Loucy (cell line): ENCODE data around the gene HOXB8.

Experiments
- H2AFZ ChIP-seq: fragments of 200-600 bp; sonication (generic); 2 replicates; pipeline ENCODE4 v1.6.0; 2016; ENCODE audit warnings: antibody characterized with exemption, mild to moderate bottlenecking, low read length, moderate library complexity
- H3F3A ChIP-seq: fragments of 200-600 bp; 2 replicates; pipeline ENCODE4 v1.6.0; 2016; ENCODE audit warnings: antibody characterized with exemption, low read depth, mild to moderate bottlenecking
- H3K27me3 ChIP-seq: fragments of 200-600 bp; sonication (generic); 2 replicates; pipeline ENCODE4 v1.6.1; 2014; ENCODE audit warnings: low read length, mild to moderate bottlenecking; ENCODE audit not compliant: insufficient read depth, poor library complexity, severe bottlenecking
- H3K36me3 ChIP-seq: fragments of 200-600 bp; sonication (generic); 2 replicates; pipeline ENCODE4 v1.6.1; 2016; ENCODE audit warnings: low read length; ENCODE audit not compliant: insufficient read depth
- H3K4me1 ChIP-seq: fragments of 200-600 bp; sonication (generic); 2 replicates; pipeline ENCODE4 v1.5.1; 2014; ENCODE audit warnings: low read length, mild to moderate bottlenecking; ENCODE audit not compliant: insufficient read depth, poor library complexity, severe bottlenecking
- H3K4me2 ChIP-seq: fragments of 200-600 bp; sonication (generic); 2 replicates; pipeline ENCODE4 v1.6.0; 2014; ENCODE audit warnings: antibody characterized with exemption, low read length, low read depth, mild to moderate bottlenecking; ENCODE audit not compliant: poor library complexity, severe bottlenecking
- H3K4me3 ChIP-seq: fragments of 200-600 bp; sonication (generic); 2 replicates; pipeline ENCODE4 v1.5.1; 2014; ENCODE audit warnings: low read length, mild to moderate bottlenecking, mixed read lengths; ENCODE audit not compliant: poor library complexity, severe bottlenecking
- H3K79me2 ChIP-seq: fragments of 200-600 bp; sonication (generic); 2 replicates; pipeline ENCODE4 v1.6.1; 2014; ENCODE audit warnings: low read length; ENCODE audit not compliant: insufficient read depth
- H3K9ac ChIP-seq: fragments of 200-600 bp; sonication (generic); 2 replicates; pipeline ENCODE4 v1.6.0; 2014; ENCODE audit warnings: mild to moderate bottlenecking, low read depth, low read length, moderate library complexity; ENCODE audit not compliant: poor library complexity, severe bottlenecking
- H3K9me2 ChIP-seq: fragments of 200-600 bp; sonication (generic); replicated peaks from 2 replicates; pipeline ENCODE4 v1.6.1; 2016; ENCODE audit warnings: low read depth, low read length, mixed read lengths
- H3K9me3 ChIP-seq: fragments of 200-600 bp; sonication (generic); 2 replicates; pipeline ENCODE4 v1.6.1; 2014; ENCODE audit warnings: mild to moderate bottlenecking, antibody characterized with exemption, low read length, low read depth; ENCODE audit not compliant: insufficient read depth
- H4K20me1 ChIP-seq: fragments of 200-600 bp; sonication (generic); 2 replicates; pipeline ENCODE4 v1.6.0; 2014; ENCODE audit warnings: antibody characterized with exemption, low read length, mild to moderate bottlenecking; ENCODE audit not compliant: insufficient read depth, poor library complexity, severe bottlenecking
- EZH2phosphoT487 ChIP-seq: fragments of 200-600 bp; IDR thresholded peaks from 2 replicates; pipeline ENCODE4 v1.6.1; 2018; ENCODE audit warnings: antibody characterized with exemption, mild to moderate bottlenecking, moderate library complexity, borderline replicate concordance
- TF ChIP-seq, protein P1 (sequence below): fragments of 200-600 bp; sonication (generic); conservative IDR thresholded peaks from 2 replicates; pipeline ENCODE4 v1.5.1; 2014; ENCODE audit warnings: mild to moderate bottlenecking, antibody characterized with exemption, low read length

HOXB8 gene

DNA sequence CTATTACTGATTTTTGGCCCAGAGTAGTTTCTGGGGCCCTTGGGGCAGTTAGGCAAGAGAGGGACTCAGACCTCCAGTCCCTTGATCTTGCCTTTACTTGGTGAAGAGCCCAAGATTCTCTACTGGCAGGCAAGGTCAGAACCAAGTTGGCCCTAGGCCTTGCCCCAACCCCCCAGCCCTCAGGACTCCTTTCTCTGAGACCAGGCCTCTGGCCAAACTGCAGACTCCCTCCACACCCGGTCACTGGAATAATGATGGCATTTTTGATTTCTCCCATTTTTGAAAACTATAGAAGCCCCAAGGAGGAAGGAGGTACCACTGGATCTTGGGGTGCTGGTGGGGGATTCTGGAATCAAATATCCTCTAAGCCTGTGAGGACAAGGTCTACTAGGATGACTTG lies 29.1 kb upstream of the HOXB8 start:
- Histone ChIP-seq H3K9me2 (no peaks in the 10 kb centered on the region), H3K27me3 (peaks cover 32% of the 10 kb centered on the region), H3K9ac (peak overlapping the region; percentile 98), H3K4me3 (peak overlapping the region; percentile 89), H3K9me3 (no peaks in the 10 kb centered on the region), H4K20me1 (peaks cover 37% of the 10 kb centered on the region), H3K79me2 (peaks cover 100% of the 10 kb centered on the region), H3K4me1 (peaks cover 68% of the 10 kb centered on the region), H3K4me2 (peak overlapping the region; percentile 95), H3F3A (no peaks in the 10 kb centered on the region), H3K36me3 (no peaks in the 10 kb centered on the region), H2AFZ (no peak overlapping the region)
- TF ChIP-seq EZH2phosphoT487, result no peak
- TF ChIP-seq, protein P1, sequence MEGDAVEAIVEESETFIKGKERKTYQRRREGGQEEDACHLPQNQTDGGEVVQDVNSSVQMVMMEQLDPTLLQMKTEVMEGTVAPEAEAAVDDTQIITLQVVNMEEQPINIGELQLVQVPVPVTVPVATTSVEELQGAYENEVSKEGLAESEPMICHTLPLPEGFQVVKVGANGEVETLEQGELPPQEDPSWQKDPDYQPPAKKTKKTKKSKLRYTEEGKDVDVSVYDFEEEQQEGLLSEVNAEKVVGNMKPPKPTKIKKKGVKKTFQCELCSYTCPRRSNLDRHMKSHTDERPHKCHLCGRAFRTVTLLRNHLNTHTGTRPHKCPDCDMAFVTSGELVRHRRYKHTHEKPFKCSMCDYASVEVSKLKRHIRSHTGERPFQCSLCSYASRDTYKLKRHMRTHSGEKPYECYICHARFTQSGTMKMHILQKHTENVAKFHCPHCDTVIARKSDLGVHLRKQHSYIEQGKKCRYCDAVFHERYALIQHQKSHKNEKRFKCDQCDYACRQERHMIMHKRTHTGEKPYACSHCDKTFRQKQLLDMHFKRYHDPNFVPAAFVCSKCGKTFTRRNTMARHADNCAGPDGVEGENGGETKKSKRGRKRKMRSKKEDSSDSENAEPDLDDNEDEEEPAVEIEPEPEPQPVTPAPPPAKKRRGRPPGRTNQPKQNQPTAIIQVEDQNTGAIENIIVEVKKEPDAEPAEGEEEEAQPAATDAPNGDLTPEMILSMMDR, result no peak

- Histone ChIP-seq H3K36me3 (no peaks in the 10 kb centered on the region), H3K4me1 (peaks cover 70% of the 10 kb centered on the region), H3K4me2 (peak overlapping the region; percentile 95), H3K9ac (peak overlapping the region; percentile 98), H3K4me3 (peak overlapping the region; percentile 89), H3F3A (no peaks in the 10 kb centered on the region), H3K79me2 (peaks cover 100% of the 10 kb centered on the region), H4K20me1 (peaks cover 39% of the 10 kb centered on the region), H3K9me3 (no peaks in the 10 kb centered on the region), H3K9me2 (no peaks in the 10 kb centered on the region), H3K27me3 (peaks cover 32% of the 10 kb centered on the region), H2AFZ (no peak overlapping the region)
- no peak for TF ChIP-seq EZH2phosphoT487
- TF ChIP-seq, protein P1, result no peak
Measured at GRCh38 chr17:48643697-48644012, 28.6 kb upstream of the HOXB8 start.

GRCh38 chr17:48642843-48643696 lies 28.0 kb upstream of the HOXB8 start:
- Histone ChIP-seq H3K9ac (peak overlapping the region; percentile 98), H3K36me3 (no peaks in the 10 kb centered on the region), H4K20me1 (peaks cover 44% of the 10 kb centered on the region), H3K79me2 (peaks cover 100% of the 10 kb centered on the region), H3K9me3 (no peaks in the 10 kb centered on the region), H3F3A (no peaks in the 10 kb centered on the region), H2AFZ (no peak overlapping the region), H3K4me3 (peak overlapping the region; percentile 89), H3K4me2 (peak overlapping the region; percentile 95), H3K27me3 (peaks cover 32% of the 10 kb centered on the region), H3K9me2 (no peaks in the 10 kb centered on the region), H3K4me1 (peaks cover 72% of the 10 kb centered on the region)
- TF ChIP-seq, protein P1, result no peak
- no peak for TF ChIP-seq EZH2phosphoT487
